HUDEP-2 (cell line): Measurements from ENCODE around the gene ZNF446.

ENCODE experiments used
- DNase-seq, 76 experiments: peaks; one replicate each; lab custom pipeline; 2025; ENCODE audit not compliant: unreplicated experiment in 76 of 76; lab: John Stamatoyannopoulos, UW

Gene ZNF446

GRCh38 chr19:58498316-58499020 lies 22.3 kb downstream of the ZNF446 start:
- DNase-seq: no peak

GRCh38 chr19:58499021-58499927 lies 23.1 kb downstream of the ZNF446 start:
- peak; percentile 93 to 100 (median 100) for DNase-seq

- DNase-seq: no peak
Observed at GRCh38 chr19:58500242-58500641, 24.1 kb downstream of the ZNF446 start.

- peak in 5 of 76 experiments; percentile 14 to 43 (median 20) for DNase-seq
Observed at GRCh38 chr19:58507602-58508223, 31.6 kb downstream of the ZNF446 start.

- peak in 74 of 76 experiments; percentile 32 to 93 (median 80) for DNase-seq
Observed at GRCh38 chr19:58509731-58510083, 33.6 kb downstream of the ZNF446 start.

GRCh38 chr19:58510084-58510862 lies 34.1 kb downstream of the ZNF446 start:
- DNase-seq: no peak

GRCh38 chr19:58511353-58512208 lies 35.4 kb downstream of the ZNF446 start, which contains the start of gene SLC27A5:
SLC27A5 (minus strand) TSS chr19:58511992; CDS start chr19:58511955, 37 bp downstream.
- no peak for DNase-seq

- peak in 1 of 76 experiments; percentile 50 for DNase-seq
Observed at GRCh38 chr19:58513213-58513693, 37.1 kb downstream of the ZNF446 start.

- peak in 75 of 76 experiments; percentile 73 to 99 (median 96) for DNase-seq
Observed at GRCh38 chr19:58513694-58514563, 37.8 kb downstream of the ZNF446 start.

GRCh38 chr19:58514564-58515022 lies 38.4 kb downstream of the ZNF446 start:
- DNase-seq: peak in 2 of 76 experiments; percentile 4 to 34

GRCh38 chr19:58515259-58515658 lies 39.1 kb downstream of the ZNF446 start:
- no peak for DNase-seq

GRCh38 chr19:58516246-58516836 lies 40.2 kb downstream of the ZNF446 start:
- no peak for DNase-seq

GRCh38 chr19:58516964-58517833 lies 41.0 kb downstream of the ZNF446 start:
- no peak for DNase-seq

GRCh38 chr19:58518256-58519086 lies 42.3 kb downstream of the ZNF446 start:
- DNase-seq: peak in 66 of 76 experiments; percentile 10 to 82 (median 64)

GRCh38 chr19:58519087-58519354 lies 42.9 kb downstream of the ZNF446 start:
- peak in 61 of 76 experiments; percentile 5 to 97 (median 62) for DNase-seq
